GM12878 (cell line): ENCODE data around the gene USP36.

Source experiments
- CREB1 ChIP-seq: IDR thresholded peaks from 2 replicates; pipeline ENCODE4 v1.6.1; 2012; ENCODE audit warnings: low read depth, mild to moderate bottlenecking, inconsistent platforms
- EZH2 ChIP-seq: IDR thresholded peaks from 2 replicates; pipeline ENCODE4 v1.6.1; 2012; ENCODE audit warnings: low read depth, mild to moderate bottlenecking, control low read depth, inconsistent platforms, low read length, borderline replicate concordance; ENCODE audit not compliant: control insufficient read depth
- JUNB ChIP-seq: IDR thresholded peaks from 2 replicates; pipeline ENCODE4 v1.6.1; 2016; ENCODE audit warnings: antibody characterized with exemption, mild to moderate bottlenecking
- NFIC ChIP-seq: IDR thresholded peaks from 2 replicates; pipeline ENCODE4 v1.6.1; 2012; ENCODE audit warnings: low read depth, mild to moderate bottlenecking, inconsistent platforms, low read length, moderate library complexity
- POLR2A ChIP-seq: IDR thresholded peaks from 2 replicates; pipeline ENCODE4 v1.6.1; 2011; ENCODE audit warnings: low read depth, mild to moderate bottlenecking, low read length
- POLR2AphosphoS5 ChIP-seq: IDR thresholded peaks from 2 replicates; pipeline ENCODE4 v1.6.1; 2011; ENCODE audit warnings: mild to moderate bottlenecking, low read length, inconsistent platforms
- RAD21 ChIP-seq: IDR thresholded peaks from 2 replicates; pipeline ENCODE4 v1.6.1; 2011; ENCODE audit warnings: mild to moderate bottlenecking, low read depth, low read length, moderate library complexity; ENCODE audit not compliant: insufficient read depth
- SMC3 ChIP-seq: IDR thresholded peaks from 2 replicates; pipeline ENCODE4 v1.6.1; 2011; ENCODE audit warnings: low read length, improper control_type of control experiment, borderline replicate concordance
- ZNF217 ChIP-seq: fragments of 450-650 bp; IDR thresholded peaks from 2 replicates; pipeline ENCODE4 v1.6.1; 2017; ENCODE audit warnings: antibody characterized with exemption, mild to moderate bottlenecking
- TF ChIP-seq, protein P1 (sequence below): IDR thresholded peaks from 2 replicates; pipeline ENCODE4 v1.6.1; 2012; ENCODE audit warnings: low read depth, low read length, improper control_type of control experiment
- TF ChIP-seq, protein P2 (sequence below), 3 experiments: IDR thresholded peaks in 2 of 3; conservative IDR thresholded peaks in 1 of 3; 2 replicates each; pipeline ENCODE4 v1.5.1; 2011; ENCODE audit warnings: low read depth in 3 of 3, low read length in 3 of 3, mild to moderate bottlenecking in 3 of 3, control low read depth in 2 of 3, moderate library complexity in 2 of 3, inconsistent platforms in 1 of 3, mixed read lengths in 1 of 3; ENCODE audit not compliant: control insufficient read depth in 2 of 3, insufficient read depth in 1 of 3; ENCODE audit errors: extremely low read depth in 1 of 3
- TF ChIP-seq, protein P3 (sequence below): IDR thresholded peaks from 2 replicates; pipeline ENCODE4 v1.6.1; 2012; ENCODE audit warnings: mild to moderate bottlenecking, low read depth, low read length
- TF ChIP-seq, protein P4 (sequence below): IDR thresholded peaks from 2 replicates; pipeline ENCODE4 v1.6.1; 2011; ENCODE audit warnings: mild to moderate bottlenecking, low read depth, low read length, moderate library complexity; ENCODE audit not compliant: insufficient replicate concordance
- TF ChIP-seq, protein P5 (sequence below): fragments of 450-650 bp; formaldehyde crosslinking; IDR thresholded peaks from 2 replicates; pipeline ENCODE4 v1.5.0; 2022; ENCODE audit warnings: mild to moderate bottlenecking, missing genetic modification characterization

DNA sequence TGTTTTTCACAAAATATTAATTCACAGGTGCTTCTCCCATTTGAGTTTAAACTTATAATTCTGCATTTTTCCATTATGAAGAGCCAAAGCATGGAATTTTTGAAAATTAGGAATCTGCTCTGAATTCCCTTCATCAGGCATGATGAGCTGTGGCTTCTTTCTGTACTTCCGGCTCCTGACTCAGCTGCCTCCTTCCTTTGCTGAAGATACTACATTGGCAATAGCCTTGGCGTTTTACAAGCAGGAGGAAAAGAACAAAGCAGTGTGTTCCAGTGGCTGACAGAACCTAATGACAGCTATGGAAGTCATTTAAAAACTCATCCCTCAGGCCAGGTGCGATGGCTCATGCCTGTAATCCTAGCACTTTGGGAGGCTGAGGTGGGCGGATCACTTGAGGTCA lies 18.4 kb upstream of the USP36 start:
- TF ChIP-seq JUNB (no peak), SMC3 (no peak), EZH2 (no peak), POLR2A (no peak), CREB1 (no peak), POLR2AphosphoS5 (no peak), ZNF217 (no peak), RAD21 (no peak), NFIC (no peak)
- TF ChIP-seq, protein P1, sequence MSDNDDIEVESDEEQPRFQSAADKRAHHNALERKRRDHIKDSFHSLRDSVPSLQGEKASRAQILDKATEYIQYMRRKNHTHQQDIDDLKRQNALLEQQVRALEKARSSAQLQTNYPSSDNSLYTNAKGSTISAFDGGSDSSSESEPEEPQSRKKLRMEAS, result no peak
- TF ChIP-seq, protein P2, sequence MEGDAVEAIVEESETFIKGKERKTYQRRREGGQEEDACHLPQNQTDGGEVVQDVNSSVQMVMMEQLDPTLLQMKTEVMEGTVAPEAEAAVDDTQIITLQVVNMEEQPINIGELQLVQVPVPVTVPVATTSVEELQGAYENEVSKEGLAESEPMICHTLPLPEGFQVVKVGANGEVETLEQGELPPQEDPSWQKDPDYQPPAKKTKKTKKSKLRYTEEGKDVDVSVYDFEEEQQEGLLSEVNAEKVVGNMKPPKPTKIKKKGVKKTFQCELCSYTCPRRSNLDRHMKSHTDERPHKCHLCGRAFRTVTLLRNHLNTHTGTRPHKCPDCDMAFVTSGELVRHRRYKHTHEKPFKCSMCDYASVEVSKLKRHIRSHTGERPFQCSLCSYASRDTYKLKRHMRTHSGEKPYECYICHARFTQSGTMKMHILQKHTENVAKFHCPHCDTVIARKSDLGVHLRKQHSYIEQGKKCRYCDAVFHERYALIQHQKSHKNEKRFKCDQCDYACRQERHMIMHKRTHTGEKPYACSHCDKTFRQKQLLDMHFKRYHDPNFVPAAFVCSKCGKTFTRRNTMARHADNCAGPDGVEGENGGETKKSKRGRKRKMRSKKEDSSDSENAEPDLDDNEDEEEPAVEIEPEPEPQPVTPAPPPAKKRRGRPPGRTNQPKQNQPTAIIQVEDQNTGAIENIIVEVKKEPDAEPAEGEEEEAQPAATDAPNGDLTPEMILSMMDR (IDR thresholded peaks at IDR 0.05 in 2 of 3, conservative IDR thresholded peaks at IDR 0.05 in 1 of 3; ENCODE audit: control insufficient read depth in 2 of 3, extremely low read depth in 1 of 3, insufficient read depth in 1 of 3, low read depth in 3 of 3, low read length in 3 of 3), result no peak
- TF ChIP-seq, protein P3, sequence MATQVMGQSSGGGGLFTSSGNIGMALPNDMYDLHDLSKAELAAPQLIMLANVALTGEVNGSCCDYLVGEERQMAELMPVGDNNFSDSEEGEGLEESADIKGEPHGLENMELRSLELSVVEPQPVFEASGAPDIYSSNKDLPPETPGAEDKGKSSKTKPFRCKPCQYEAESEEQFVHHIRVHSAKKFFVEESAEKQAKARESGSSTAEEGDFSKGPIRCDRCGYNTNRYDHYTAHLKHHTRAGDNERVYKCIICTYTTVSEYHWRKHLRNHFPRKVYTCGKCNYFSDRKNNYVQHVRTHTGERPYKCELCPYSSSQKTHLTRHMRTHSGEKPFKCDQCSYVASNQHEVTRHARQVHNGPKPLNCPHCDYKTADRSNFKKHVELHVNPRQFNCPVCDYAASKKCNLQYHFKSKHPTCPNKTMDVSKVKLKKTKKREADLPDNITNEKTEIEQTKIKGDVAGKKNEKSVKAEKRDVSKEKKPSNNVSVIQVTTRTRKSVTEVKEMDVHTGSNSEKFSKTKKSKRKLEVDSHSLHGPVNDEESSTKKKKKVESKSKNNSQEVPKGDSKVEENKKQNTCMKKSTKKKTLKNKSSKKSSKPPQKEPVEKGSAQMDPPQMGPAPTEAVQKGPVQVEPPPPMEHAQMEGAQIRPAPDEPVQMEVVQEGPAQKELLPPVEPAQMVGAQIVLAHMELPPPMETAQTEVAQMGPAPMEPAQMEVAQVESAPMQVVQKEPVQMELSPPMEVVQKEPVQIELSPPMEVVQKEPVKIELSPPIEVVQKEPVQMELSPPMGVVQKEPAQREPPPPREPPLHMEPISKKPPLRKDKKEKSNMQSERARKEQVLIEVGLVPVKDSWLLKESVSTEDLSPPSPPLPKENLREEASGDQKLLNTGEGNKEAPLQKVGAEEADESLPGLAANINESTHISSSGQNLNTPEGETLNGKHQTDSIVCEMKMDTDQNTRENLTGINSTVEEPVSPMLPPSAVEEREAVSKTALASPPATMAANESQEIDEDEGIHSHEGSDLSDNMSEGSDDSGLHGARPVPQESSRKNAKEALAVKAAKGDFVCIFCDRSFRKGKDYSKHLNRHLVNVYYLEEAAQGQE, result no peak
- TF ChIP-seq, protein P4, sequence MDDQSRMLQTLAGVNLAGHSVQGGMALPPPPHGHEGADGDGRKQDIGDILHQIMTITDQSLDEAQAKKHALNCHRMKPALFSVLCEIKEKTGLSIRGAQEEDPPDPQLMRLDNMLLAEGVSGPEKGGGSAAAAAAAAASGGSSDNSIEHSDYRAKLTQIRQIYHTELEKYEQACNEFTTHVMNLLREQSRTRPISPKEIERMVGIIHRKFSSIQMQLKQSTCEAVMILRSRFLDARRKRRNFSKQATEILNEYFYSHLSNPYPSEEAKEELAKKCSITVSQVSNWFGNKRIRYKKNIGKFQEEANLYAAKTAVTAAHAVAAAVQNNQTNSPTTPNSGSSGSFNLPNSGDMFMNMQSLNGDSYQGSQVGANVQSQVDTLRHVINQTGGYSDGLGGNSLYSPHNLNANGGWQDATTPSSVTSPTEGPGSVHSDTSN, result no peak
- TF ChIP-seq, protein P5, sequence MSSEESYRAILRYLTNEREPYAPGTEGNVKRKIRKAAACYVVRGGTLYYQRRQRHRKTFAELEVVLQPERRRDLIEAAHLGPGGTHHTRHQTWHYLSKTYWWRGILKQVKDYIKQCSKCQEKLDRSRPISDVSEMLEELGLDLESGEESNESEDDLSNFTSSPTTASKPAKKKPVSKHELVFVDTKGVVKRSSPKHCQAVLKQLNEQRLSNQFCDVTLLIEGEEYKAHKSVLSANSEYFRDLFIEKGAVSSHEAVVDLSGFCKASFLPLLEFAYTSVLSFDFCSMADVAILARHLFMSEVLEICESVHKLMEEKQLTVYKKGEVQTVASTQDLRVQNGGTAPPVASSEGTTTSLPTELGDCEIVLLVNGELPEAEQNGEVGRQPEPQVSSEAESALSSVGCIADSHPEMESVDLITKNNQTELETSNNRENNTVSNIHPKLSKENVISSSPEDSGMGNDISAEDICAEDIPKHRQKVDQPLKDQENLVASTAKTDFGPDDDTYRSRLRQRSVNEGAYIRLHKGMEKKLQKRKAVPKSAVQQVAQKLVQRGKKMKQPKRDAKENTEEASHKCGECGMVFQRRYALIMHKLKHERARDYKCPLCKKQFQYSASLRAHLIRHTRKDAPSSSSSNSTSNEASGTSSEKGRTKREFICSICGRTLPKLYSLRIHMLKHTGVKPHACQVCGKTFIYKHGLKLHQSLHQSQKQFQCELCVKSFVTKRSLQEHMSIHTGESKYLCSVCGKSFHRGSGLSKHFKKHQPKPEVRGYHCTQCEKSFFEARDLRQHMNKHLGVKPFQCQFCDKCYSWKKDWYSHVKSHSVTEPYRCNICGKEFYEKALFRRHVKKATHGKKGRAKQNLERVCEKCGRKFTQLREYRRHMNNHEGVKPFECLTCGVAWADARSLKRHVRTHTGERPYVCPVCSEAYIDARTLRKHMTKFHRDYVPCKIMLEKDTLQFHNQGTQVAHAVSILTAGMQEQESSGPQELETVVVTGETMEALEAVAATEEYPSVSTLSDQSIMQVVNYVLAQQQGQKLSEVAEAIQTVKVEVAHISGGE (CRISPR knock-in tag), result no peak
